Lung (tissue), 12 donors: ENCODE results near the gene USP31. TPM values are rescaled to one million over a fixed set of nuclear protein-coding genes. Genes with fewer than 3 reads are reported as not detected.

Experiments
- ATAC-seq: fragments of 200-7000 bp; cut with Tn5 transposase; one replicate; pipeline ENCODE4 v1.9.1; 2020; ENCODE audit warnings: moderate number of reproducible peaks; ENCODE audit not compliant: insufficient read depth, low FRiP score
- DNase-seq, 3 donors: peaks; one replicate each; pipeline ENCODE4 v3.0.0-alpha.2; 2013 to 2017
- H3K27ac ChIP-seq, 2 donors: one replicate each; pipeline ENCODE4 v1.5.1; 2013; ENCODE audit warnings: mild to moderate bottlenecking in 2 of 2, moderate library complexity in 2 of 2, control low read depth in 1 of 2, inconsistent platforms in 1 of 2, low read depth in 1 of 2, low read length in 1 of 2
- H3K27me3 ChIP-seq, 3 donors: one replicate each; pipeline ENCODE4 v1.5.1; 2013; ENCODE audit warnings: low read length in 2 of 3; ENCODE audit not compliant: control insufficient read depth in 3 of 3, insufficient read depth in 3 of 3
- H3K36me3 ChIP-seq, 4 donors: one replicate each; pipeline ENCODE4 v1.5.1; 2013; ENCODE audit warnings: low read length in 4 of 4, mild to moderate bottlenecking in 1 of 4, moderate library complexity in 1 of 4; ENCODE audit not compliant: control insufficient read depth in 4 of 4, insufficient read depth in 4 of 4
- H3K4me1 ChIP-seq, 5 donors: one replicate each; pipeline ENCODE4 v1.5.1; 2013; ENCODE audit warnings: low read length in 5 of 5, mild to moderate bottlenecking in 2 of 5, moderate library complexity in 1 of 5; ENCODE audit not compliant: control insufficient read depth in 5 of 5, insufficient read depth in 5 of 5
- H3K4me3 ChIP-seq: one replicate; pipeline ENCODE4 v1.5.1; 2013; ENCODE audit warnings: mild to moderate bottlenecking, control low read depth, moderate library complexity
- H3K9ac ChIP-seq, 2 donors: one replicate each; pipeline ENCODE4 v1.5.1; 2013; ENCODE audit warnings: low read length in 2 of 2, control low read depth in 1 of 2; ENCODE audit not compliant: insufficient read depth in 1 of 2
- H3K9me3 ChIP-seq, 4 donors: one replicate each; pipeline ENCODE4 v1.5.1; 2013; ENCODE audit warnings: low read length in 3 of 4, mild to moderate bottlenecking in 1 of 4, moderate library complexity in 1 of 4; ENCODE audit not compliant: control insufficient read depth in 4 of 4, insufficient read depth in 3 of 4
- WGBS, 2 donors: extraction: QIAGEN DNeasy Blood & Tissue Kit; methylation state at CpG; one replicate each; pipeline ENCODE4 v1.1.7; 2013; 5-methylcytosine and 5-hydroxymethylcytosine counted together
- polyA plus RNA-seq, 2 donors: library from polyadenylated mRNA; stranded (reverse); fragments of 200-250 nt; gene quantifications; one replicate each; pipeline ENCODE4 v1.2.1, GENCODE V29; 2013
- total RNA-seq, 2 donors: library from RNA; depleted of rRNA in 1 of 2; stranded (reverse); fragments of >200 nt in 1 of 2; gene quantifications; one replicate each; pipeline ENCODE4 v1.2.1, GENCODE V29; 2014 to 2021
- TF ChIP-seq, protein P1 (sequence below): IDR thresholded peaks from 2 replicates; pipeline ENCODE4 v1.5.1; 2012; ENCODE audit warnings: mild to moderate bottlenecking; ENCODE audit errors: control extremely low read depth, extremely low read depth
- donor health status: control.
- donor health status: control.
- donor health status: Bipolar disorder and iron deficiency.
- donor health status: healthy.
- donor health status: DM: yes; HTN: yes; CAD: no.

Gene USP31
- total and polyA plus RNA-seq, 4 donors, result 3.4 to 26.3 (median 10.0) TPM

DNA sequence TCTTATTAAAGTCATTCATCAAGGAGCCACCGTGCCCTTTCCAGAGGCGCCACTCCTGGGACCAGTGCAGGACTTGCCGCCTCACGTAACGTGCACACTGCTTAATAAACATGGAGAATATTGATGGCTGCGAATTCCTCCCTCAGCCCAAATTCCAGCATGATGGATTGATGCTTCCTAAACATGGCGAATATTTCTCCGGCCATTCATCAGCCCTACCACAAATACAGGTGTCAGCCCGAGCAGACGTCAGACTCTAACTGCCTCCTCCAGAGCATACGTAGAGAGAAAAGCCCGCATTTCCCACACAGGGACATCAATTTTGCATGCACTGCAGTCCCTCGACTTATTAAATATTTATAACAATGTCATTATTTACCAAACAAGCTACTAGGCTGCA, 97.0 kb downstream of the USP31 start:
- H3K9ac ChIP-seq, result no peak overlapping the region
- DNase-seq, result no peak
- peaks cover 0 to 3% (median 0%) of the 10 kb centered on the region in 4 donors for H3K9me3 ChIP-seq
- no peak for ATAC-seq
- no peaks in the 10 kb centered on the region for H3K4me1 ChIP-seq
- peaks cover 0 to 14% (median 2%) of the 10 kb centered on the region in 3 donors for H3K27me3 ChIP-seq
- no peak overlapping the region for H3K4me3 ChIP-seq
- 64 to 76% methylated on average over 13 of the region's 13 CpGs for WGBS, 2 donors
- no peak overlapping the region for H3K27ac ChIP-seq
- TF ChIP-seq, protein P1, sequence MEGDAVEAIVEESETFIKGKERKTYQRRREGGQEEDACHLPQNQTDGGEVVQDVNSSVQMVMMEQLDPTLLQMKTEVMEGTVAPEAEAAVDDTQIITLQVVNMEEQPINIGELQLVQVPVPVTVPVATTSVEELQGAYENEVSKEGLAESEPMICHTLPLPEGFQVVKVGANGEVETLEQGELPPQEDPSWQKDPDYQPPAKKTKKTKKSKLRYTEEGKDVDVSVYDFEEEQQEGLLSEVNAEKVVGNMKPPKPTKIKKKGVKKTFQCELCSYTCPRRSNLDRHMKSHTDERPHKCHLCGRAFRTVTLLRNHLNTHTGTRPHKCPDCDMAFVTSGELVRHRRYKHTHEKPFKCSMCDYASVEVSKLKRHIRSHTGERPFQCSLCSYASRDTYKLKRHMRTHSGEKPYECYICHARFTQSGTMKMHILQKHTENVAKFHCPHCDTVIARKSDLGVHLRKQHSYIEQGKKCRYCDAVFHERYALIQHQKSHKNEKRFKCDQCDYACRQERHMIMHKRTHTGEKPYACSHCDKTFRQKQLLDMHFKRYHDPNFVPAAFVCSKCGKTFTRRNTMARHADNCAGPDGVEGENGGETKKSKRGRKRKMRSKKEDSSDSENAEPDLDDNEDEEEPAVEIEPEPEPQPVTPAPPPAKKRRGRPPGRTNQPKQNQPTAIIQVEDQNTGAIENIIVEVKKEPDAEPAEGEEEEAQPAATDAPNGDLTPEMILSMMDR, result no peak
- no peaks in the 10 kb centered on the region for H3K36me3 ChIP-seq

DNA sequence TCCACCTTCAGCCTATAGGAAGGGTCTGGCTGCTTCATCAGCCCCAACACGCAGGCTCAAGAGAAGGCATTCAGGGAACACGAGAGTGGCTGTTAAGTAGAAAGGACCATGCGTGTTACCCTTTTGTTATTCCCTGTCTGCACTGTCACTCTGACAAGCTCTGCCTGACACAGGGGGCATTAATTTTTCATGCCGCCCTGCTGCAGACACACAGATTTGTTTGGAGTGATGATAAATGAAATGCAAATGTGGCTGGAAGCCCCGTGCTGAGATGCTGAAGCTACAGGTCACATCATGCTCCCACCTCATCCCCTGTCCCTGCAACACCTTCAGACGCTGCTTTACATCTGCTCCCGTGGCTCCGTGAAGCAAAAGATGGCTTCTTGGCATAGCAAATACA, 97.7 kb downstream of the USP31 start:
- DNase-seq (no peak), ATAC-seq (no peak)
- Histone ChIP-seq H3K4me1 (no peaks in the 10 kb centered on the region), H3K36me3 (no peaks in the 10 kb centered on the region), H3K27me3 (peaks cover 0 to 15% (median 2%) of the 10 kb centered on the region in 3 donors), H3K9me3 (peaks cover 0 to 3% (median 0%) of the 10 kb centered on the region in 4 donors), H3K4me3 (no peak overlapping the region), H3K9ac (no peak overlapping the region), H3K27ac (no peak overlapping the region)
- TF ChIP-seq, protein P1, result no peak
- WGBS, 2 donors, result 71 to 77% methylated on average over 8 of the region's 8 CpGs

DNA sequence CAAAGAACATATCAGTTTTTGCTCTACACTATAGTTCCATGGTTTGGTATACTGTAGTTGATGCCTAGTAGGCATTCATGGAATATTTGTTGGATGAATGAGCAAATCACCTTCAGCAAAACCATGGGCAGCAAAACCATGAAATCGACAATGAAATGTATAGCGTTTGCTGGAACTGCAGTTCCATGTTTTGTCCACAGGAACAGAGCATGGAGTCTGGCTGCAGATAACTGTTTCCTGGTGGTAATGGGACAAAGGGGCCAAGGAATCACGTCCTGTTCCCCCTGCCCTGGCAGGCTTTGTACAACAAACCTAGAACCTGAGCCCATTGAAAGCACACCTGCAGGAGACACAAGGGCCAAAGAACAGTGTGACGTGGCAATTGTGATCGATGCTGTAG, 101.1 kb downstream of the USP31 start:
- peaks cover 0 to 2% (median under 1%) of the 10 kb centered on the region in 4 donors for H3K9me3 ChIP-seq
- WGBS, 2 donors, result 74 to 76% methylated on average over 5 of the region's 5 CpGs
- no peak for ATAC-seq
- TF ChIP-seq, protein P1, result no peak
- H3K4me1 ChIP-seq, result no peaks in the 10 kb centered on the region
- no peak overlapping the region for H3K27ac ChIP-seq
- no peaks in the 10 kb centered on the region for H3K36me3 ChIP-seq
- no peak for DNase-seq
- H3K4me3 ChIP-seq, result no peak overlapping the region
- peaks cover 0 to 17% (median 2%) of the 10 kb centered on the region in 3 donors for H3K27me3 ChIP-seq
- no peak overlapping the region for H3K9ac ChIP-seq

DNA sequence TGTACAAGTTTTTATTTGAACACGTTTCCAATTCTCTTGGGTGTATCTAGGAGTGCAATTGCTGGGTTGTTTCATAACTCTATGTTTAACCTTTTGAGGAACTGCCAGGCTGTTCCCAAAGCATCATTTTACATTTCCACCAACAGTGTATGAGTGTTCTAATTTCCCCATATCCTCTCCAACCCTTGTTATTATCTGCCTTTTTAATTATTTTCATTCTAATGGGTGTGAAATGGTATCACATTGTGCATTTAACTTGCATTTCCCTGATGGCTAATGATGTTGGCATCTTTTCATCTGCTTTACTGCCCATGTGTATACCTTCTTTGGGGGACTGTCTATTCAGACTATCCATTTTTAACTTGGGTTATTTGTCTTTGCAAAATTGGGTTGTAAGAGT, 104.2 kb downstream of the USP31 start:
- H3K9me3 ChIP-seq, result peaks cover 0 to 2% (median 0%) of the 10 kb centered on the region in 4 donors
- ATAC-seq (no peak), DNase-seq (no peak)
- H3K36me3 ChIP-seq, result no peaks in the 10 kb centered on the region
- H3K27ac ChIP-seq, result no peak overlapping the region
- no peak overlapping the region for H3K4me3 ChIP-seq
- H3K4me1 ChIP-seq, result no peaks in the 10 kb centered on the region
- no peak overlapping the region for H3K9ac ChIP-seq
- TF ChIP-seq, protein P1, result no peak
- H3K27me3 ChIP-seq, result peaks cover 0 to 6% (median 0%) of the 10 kb centered on the region in 3 donors
- WGBS, 2 donors, result 64 to 76% methylated on average over 1 of the region's 1 CpG
